ENCODE results near the gene EYA2. TPM values are rescaled to one million over a fixed set of nuclear protein-coding genes. Genes with fewer than 3 reads are reported as not detected.

The EYA2 gene
- total RNA-seq, 1 experiment from 2014 or later, result 0.74 TPM

- no peak for DNase-seq
- Histone ChIP-seq H2BK20ac (ENCODE audit: low read depth, low read length, poor library complexity, severe bottlenecking) (no peak overlapping the region), H3K18ac (ENCODE audit: insufficient read length, low read depth, low read length) (no peak overlapping the region), H3T11ph (ENCODE audit: low read length) (no peak overlapping the region), H4K20me1 (ENCODE audit: control insufficient read depth, insufficient read depth, insufficient read length) (no peaks in the 10 kb centered on the region), H2BK15ac (ENCODE audit: low read depth, low read length) (no peak overlapping the region), H3K27me3 (ENCODE audit: insufficient read depth, low read length) (no peaks in the 10 kb centered on the region), H3K56ac (ENCODE audit: insufficient read length, low read depth, low read length) (no peak overlapping the region), H3K4ac (ENCODE audit: low read depth, low read length) (no peak overlapping the region), H2AK5ac (ENCODE audit: insufficient read length, low read length) (no peak overlapping the region), H4K5ac (ENCODE audit: insufficient read length, low read depth, low read length) (no peak overlapping the region), H3K27ac (ENCODE audit: insufficient read length, low read depth, low read length) (no peak overlapping the region), H3K4me1 (ENCODE audit: insufficient read depth, low read length) (no peaks in the 10 kb centered on the region), H3K9me3 (ENCODE audit: control insufficient read depth, low read depth, low read length) (no peaks in the 10 kb centered on the region), H3K14ac (ENCODE audit: insufficient read depth, low read length) (no peak overlapping the region), H4K8ac (replicated peaks; ENCODE audit: insufficient read length, low read depth, low read length) (no peak overlapping the region), H2BK12ac (ENCODE audit: insufficient read length, low read depth, low read length) (no peak overlapping the region), H3K23ac (ENCODE audit: insufficient read length, low read depth, low read length) (no peak overlapping the region), H2AFZ (ENCODE audit: low read length) (no peak overlapping the region), H3K4me2 (ENCODE audit: insufficient read depth, insufficient read length, low read length) (no peak overlapping the region), H2BK120ac (ENCODE audit: low read depth, low read length, poor library complexity, severe bottlenecking) (no peak overlapping the region), H2BK5ac (ENCODE audit: insufficient read length, low read length) (no peak overlapping the region), H3K79me1 (ENCODE audit: insufficient read depth, low read depth, low read length, poor library complexity, severe bottlenecking) (no peaks in the 10 kb centered on the region), H4K91ac (ENCODE audit: insufficient read length, low read depth, low read length) (no peak overlapping the region), H3K9ac (ENCODE audit: extremely low read depth, insufficient read length, low read length) (no peak overlapping the region), H3K23me2 (ENCODE audit: insufficient read length, low read depth, low read length, poor library complexity, severe bottlenecking) (no peaks in the 10 kb centered on the region), H3K79me2 (ENCODE audit: insufficient read depth, low read length) (no peaks in the 10 kb centered on the region)
- Mint-ChIP-seq H3K4me3 (no peak overlapping the region), H3K27me3 (ENCODE audit: low read depth) (no peaks in the 10 kb centered on the region), H3K4me1 (peaks cover 5 to 7% of the 10 kb centered on the region in 2 experiments), H3K27ac (no peak overlapping the region; a peak in 1 of 7 replicates), H3K36me3 (ENCODE audit: insufficient read depth in 1 of 3, low read depth in 3 of 3) (no peaks in the 10 kb centered on the region), H3K9me3 (no peaks in the 10 kb centered on the region)
- no peak for TF ChIP-seq CTCF (conservative IDR thresholded peaks at IDR 0.05)
- WGBS (ENCODE audit: extremely low coverage, insufficient read length, low lambda C conversion rate), result no CpG with 5 or more reads among the region's 3 CpGs
Measured at GRCh38 chr20:47198254-47198671, 303.6 kb downstream of the EYA2 start.
